SU-DHL-6 (cell line): ENCODE data around the gene PNN.
"Not testable (repeated sequence)": the region's sequence is repeated elsewhere in the genome, so short reads cannot be mapped to it uniquely, and the experiment has no call there.

Source experiments
- H2AFZ ChIP-seq: fragments of 200-600 bp; sonication (generic); 2 replicates; pipeline ENCODE4 v1.6.1; 2014; ENCODE audit warnings: low read depth, mild to moderate bottlenecking, moderate library complexity, mixed read lengths, antibody characterized with exemption, low read length; ENCODE audit not compliant: severe bottlenecking
- H3F3A ChIP-seq: fragments of 200-600 bp; shearing (Covaris generic); 2 replicates; pipeline ENCODE4 v1.6.0; 2016; ENCODE audit warnings: antibody characterized with exemption, mild to moderate bottlenecking; ENCODE audit not compliant: insufficient read depth
- H3K27ac ChIP-seq: fragments of 200-600 bp; sonication (generic); 2 replicates; pipeline ENCODE4 v1.5.1; 2016; ENCODE audit warnings: low read depth, mild to moderate bottlenecking, low read length, moderate library complexity, mixed read lengths
- H3K27me3 ChIP-seq: fragments of 200-600 bp; sonication (generic), shearing (Covaris generic); 2 replicates; pipeline ENCODE4 v1.6.0; 2014; ENCODE audit warnings: mild to moderate bottlenecking, low read length
- H3K36me3 ChIP-seq: fragments of 200-600 bp; sonication (generic); 2 replicates; pipeline ENCODE4 v1.6.1; 2014; ENCODE audit warnings: mild to moderate bottlenecking, low read length, mixed read lengths
- H3K4me2 ChIP-seq: fragments of 300-600, 200-600 bp; shearing (Covaris generic), sonication (generic); 2 replicates; pipeline ENCODE4 v1.6.0; 2014; ENCODE audit warnings: low read length, low read depth, mild to moderate bottlenecking; ENCODE audit not compliant: poor library complexity, severe bottlenecking
- H3K4me3 ChIP-seq: fragments of 200-600 bp; sonication (generic); 2 replicates; pipeline ENCODE4 v1.5.1; 2014; ENCODE audit warnings: antibody characterized with exemption, low read length, mild to moderate bottlenecking, mixed read lengths; ENCODE audit not compliant: insufficient read depth, poor library complexity, severe bottlenecking
- H3K79me2 ChIP-seq: fragments of 200-600 bp; sonication (generic); 2 replicates; pipeline ENCODE4 v1.6.1; 2014; ENCODE audit warnings: mild to moderate bottlenecking, low read length, moderate library complexity; ENCODE audit not compliant: insufficient read depth
- H3K9ac ChIP-seq: fragments of 200-600 bp; sonication (generic); 2 replicates; pipeline ENCODE4 v1.7.0; 2014; ENCODE audit warnings: mild to moderate bottlenecking, low read length
- H3K9me2 ChIP-seq: fragments of 200-600 bp; sonication (generic); replicated peaks from 2 replicates; pipeline ENCODE4 v1.6.1; 2014; ENCODE audit warnings: low read length; ENCODE audit not compliant: insufficient read depth
- H3K9me3 ChIP-seq: fragments of 200-600 bp; sonication (generic); 2 replicates; pipeline ENCODE4 v1.6.1; 2014; ENCODE audit warnings: low read length, mixed read lengths; ENCODE audit not compliant: insufficient read depth
- H4K20me1 ChIP-seq: fragments of 200-600 bp; sonication (generic); 2 replicates; pipeline ENCODE4 v1.6.1; 2014; ENCODE audit warnings: low read depth, mild to moderate bottlenecking, antibody characterized with exemption, low read length, moderate library complexity, mixed read lengths
- CTCF ChIP-seq: fragments of 200-600 bp; sonication (generic); IDR thresholded peaks from one replicate; pipeline ENCODE4 v1.5.1; 2017; ENCODE audit warnings: antibody characterized with exemption, mild to moderate bottlenecking, low read length, moderate library complexity; ENCODE audit not compliant: insufficient read depth, poor library complexity, severe bottlenecking
- EZH2phosphoT487 ChIP-seq: fragments of 200-600 bp; sonication (generic), shearing (Covaris generic); conservative IDR thresholded peaks from 2 replicates; pipeline ENCODE4 v1.6.1; 2018; ENCODE audit warnings: mild to moderate bottlenecking, antibody characterized with exemption, low read length, moderate library complexity, mixed read lengths

PNN gene

DNA sequence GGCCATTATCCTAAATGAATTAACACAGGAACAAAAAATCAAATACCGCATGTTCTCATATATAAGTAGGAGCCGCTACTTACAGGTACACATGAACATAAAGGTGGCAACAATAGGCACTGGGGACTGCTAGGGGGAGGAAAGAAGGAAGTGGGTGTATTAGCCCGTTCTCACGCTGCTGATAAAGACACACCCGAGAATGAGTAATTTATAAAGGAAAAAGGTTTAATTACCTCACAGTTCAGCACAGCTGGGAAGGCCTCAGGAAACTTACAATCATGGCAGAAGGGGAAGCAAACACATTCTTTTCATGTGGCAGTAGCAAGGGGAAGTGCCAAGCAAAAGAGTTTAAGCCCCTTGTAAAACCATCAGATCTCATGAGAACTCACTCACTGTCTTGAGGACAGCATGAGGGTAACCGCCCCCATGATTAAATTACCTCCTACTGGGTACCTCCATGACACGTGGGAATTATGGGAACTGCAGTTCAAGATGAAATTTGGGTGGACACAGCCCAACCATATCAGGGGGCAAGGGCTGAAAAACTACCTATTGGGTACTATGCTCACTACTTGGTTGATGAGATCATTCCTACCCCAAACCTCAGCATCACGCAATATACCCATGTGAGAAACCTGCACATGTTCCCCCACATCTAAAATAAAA is 42.3 kb downstream of the PNN start:
- Histone ChIP-seq H2AFZ (no peak overlapping the region), H3K4me3 (no peak overlapping the region)

DNA sequence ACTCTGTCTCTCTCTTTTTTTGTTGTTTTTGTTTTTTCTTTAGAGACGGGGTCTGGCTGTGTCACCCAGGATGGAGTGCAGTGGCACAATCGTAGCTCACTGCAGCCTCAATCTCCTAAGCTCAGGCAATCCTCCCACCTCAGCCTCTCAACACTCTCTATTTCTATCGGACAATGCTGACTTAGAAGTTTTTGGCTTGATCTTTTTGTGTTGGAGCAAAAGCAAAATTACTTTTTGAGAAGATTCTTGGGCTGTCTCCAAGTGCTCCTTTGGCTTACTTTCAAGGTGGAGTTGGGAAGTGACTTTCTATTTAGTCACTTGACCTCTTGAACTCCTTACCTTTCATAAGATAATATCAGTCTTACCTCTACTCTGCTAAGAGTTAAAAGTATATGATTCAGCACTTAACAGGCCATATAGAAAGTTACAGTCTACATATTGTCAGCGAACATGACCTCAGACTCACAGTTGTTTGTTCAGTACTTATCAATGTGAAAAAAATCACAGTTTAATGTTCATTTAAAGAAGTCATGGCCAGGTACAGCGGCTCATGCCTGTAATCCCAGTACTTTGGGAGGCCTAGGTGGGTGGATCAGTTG is 43.2 kb downstream of the PNN start:
- Histone ChIP-seq H3K9me3 (no peaks in the 10 kb centered on the region), H3K79me2 (no peaks in the 10 kb centered on the region), H3F3A (no peaks in the 10 kb centered on the region), H3K9me2 (no peaks in the 10 kb centered on the region), H4K20me1 (no peaks in the 10 kb centered on the region), H3K9ac (no peak overlapping the region), H3K27ac (no peak overlapping the region), H3K27me3 (no peaks in the 10 kb centered on the region), H3K4me2 (no peak overlapping the region), H3K36me3 (no peaks in the 10 kb centered on the region), H3K4me3 (no peak overlapping the region), H2AFZ (no peak overlapping the region)
- TF ChIP-seq CTCF, result no peak

More for the DNA sequence above, 42.3 kb downstream of the PNN start:
- TF ChIP-seq CTCF (no peak), EZH2phosphoT487 (no peak)
- no peaks in the 10 kb centered on the region for H3K9me2 ChIP-seq
- no peaks in the 10 kb centered on the region for H3K36me3 ChIP-seq
- H3F3A ChIP-seq, result no peaks in the 10 kb centered on the region
- no peaks in the 10 kb centered on the region for H4K20me1 ChIP-seq
- H3K9ac ChIP-seq, result no peak overlapping the region
- H3K79me2 ChIP-seq, result no peaks in the 10 kb centered on the region
- H3K27ac ChIP-seq, result no peak overlapping the region
- no peak overlapping the region for H3K4me2 ChIP-seq
- H3K27me3 ChIP-seq, result no peaks in the 10 kb centered on the region
- H3K9me3 ChIP-seq, result no peaks in the 10 kb centered on the region

DNA sequence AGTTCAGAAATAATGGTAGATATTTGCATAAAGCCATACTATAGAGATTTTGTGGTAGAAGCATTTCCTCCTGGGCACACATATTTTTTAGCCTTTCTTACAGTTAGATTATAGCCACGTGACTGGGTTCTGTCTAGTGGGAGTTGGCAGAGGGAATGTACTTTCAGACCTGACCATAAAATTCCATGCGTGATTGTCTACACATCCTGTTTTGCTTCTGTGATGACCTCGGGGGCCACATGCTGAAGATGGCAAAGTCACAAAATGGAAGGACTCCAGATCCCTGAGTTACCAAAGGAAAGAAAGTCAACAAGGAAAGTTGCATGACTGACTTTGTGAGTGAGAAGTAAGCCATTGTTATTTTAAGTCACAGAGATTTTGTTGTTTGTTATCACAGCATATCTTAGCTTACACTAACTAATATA is 44.0 kb downstream of the PNN start:
- H3K4me3 ChIP-seq, result no peak overlapping the region
- peak overlapping the region; percentile 56 for H2AFZ ChIP-seq
- no peaks in the 10 kb centered on the region for H3F3A ChIP-seq
- no peak overlapping the region for H3K27ac ChIP-seq
- H3K27me3 ChIP-seq, result no peaks in the 10 kb centered on the region
- H3K4me2 ChIP-seq, result no peak overlapping the region
- no peaks in the 10 kb centered on the region for H3K36me3 ChIP-seq
- no peaks in the 10 kb centered on the region for H3K9me2 ChIP-seq
- no peak for TF ChIP-seq CTCF
- no peak for TF ChIP-seq EZH2phosphoT487
- no peaks in the 10 kb centered on the region for H3K9me3 ChIP-seq
- H3K79me2 ChIP-seq, result no peaks in the 10 kb centered on the region
- no peak overlapping the region for H3K9ac ChIP-seq
- H4K20me1 ChIP-seq, result no peaks in the 10 kb centered on the region

- not testable (repeated sequence) for H3K9me3 ChIP-seq, H2AFZ ChIP-seq, H3K4me2 ChIP-seq, H3K9me2 ChIP-seq, H3F3A ChIP-seq, H3K27me3 ChIP-seq, H4K20me1 ChIP-seq, H3K79me2 ChIP-seq, H3K36me3 ChIP-seq, H3K27ac ChIP-seq, H3K9ac ChIP-seq, H3K4me3 ChIP-seq
Measured at GRCh38 chr14:39220473-39220872, 45.4 kb downstream of the PNN start.
